ENCODE measurements around the gene NCL. TPM values are rescaled to one million over a fixed set of nuclear protein-coding genes. Genes with fewer than 3 reads are reported as not detected.

NCL gene
- total RNA-seq, 1 experiment from 2014 or later = 1,328 TPM

- no peaks in the 10 kb centered on the region for H3K27me3 ChIP-seq (replicated peaks; ENCODE audit: insufficient read depth, low read depth, low read length, poor library complexity)
- H3K4me1 ChIP-seq (ENCODE audit: insufficient read depth, low read length, poor library complexity, severe bottlenecking) = no peaks in the 10 kb centered on the region
- ChIA-PET POLR2A (ENCODE audit: low non-redundant PET) (no interaction called here), CTCF (no interaction called here)
- DNase-seq (ENCODE audit: low spot score) = no peak
- intact Hi-C loops (cut with micrococcal nuclease; ENCODE audit: unreplicated experiment) = no loop called here
- H3K36me3 ChIP-seq (ENCODE audit: insufficient read depth, low read length, poor library complexity, severe bottlenecking) = peaks cover 83% of the 10 kb centered on the region
- H3K4me3 ChIP-seq (ENCODE audit: low read depth, low read length, poor library complexity, severe bottlenecking) = no peak overlapping the region
- peak overlapping the region; percentile 3 for H3K27ac ChIP-seq (ENCODE audit: low read depth, low read length, poor library complexity, severe bottlenecking)
- TF ChIP-seq EZH2 (IDR thresholded peaks at IDR 0.05; ENCODE audit: borderline replicate concordance, low read depth, low read length, poor library complexity, severe bottlenecking) (no peak), CTCF (conservative IDR thresholded peaks at IDR 0.05; ENCODE audit: low read depth, low read length) (no peak)
- no peaks in the 10 kb centered on the region for H3K9me3 ChIP-seq (ENCODE audit: low read depth, low read length, poor library complexity, severe bottlenecking)
- BruUV-seq (replicated peaks) = no TSS peak
These were observed 9.1 kb downstream of the NCL start for GRCh38 chr2:231455222-231455621.

- BruUV-seq (replicated peaks) = no TSS peak
- no peaks in the 10 kb centered on the region for H3K4me1 ChIP-seq (ENCODE audit: insufficient read depth, low read length, poor library complexity, severe bottlenecking)
- intact Hi-C loops (cut with micrococcal nuclease; ENCODE audit: unreplicated experiment) = no loop called here
- no peaks in the 10 kb centered on the region for H3K27me3 ChIP-seq (replicated peaks; ENCODE audit: insufficient read depth, low read depth, low read length, poor library complexity)
- TF ChIP-seq CTCF (conservative IDR thresholded peaks at IDR 0.05; ENCODE audit: low read depth, low read length) (no peak), EZH2 (IDR thresholded peaks at IDR 0.05; ENCODE audit: borderline replicate concordance, low read depth, low read length, poor library complexity, severe bottlenecking) (no peak)
- no peak for DNase-seq (ENCODE audit: low spot score)
- no peaks in the 10 kb centered on the region for H3K9me3 ChIP-seq (ENCODE audit: low read depth, low read length, poor library complexity, severe bottlenecking)
- ChIA-PET POLR2A (ENCODE audit: low non-redundant PET) (no interaction called here), CTCF (interaction anchor here (0.7 kb wide), 1 partner anchor 605 kb away, joined by 4 read pairs; no protein-coding TSS in a partner anchor)
- no peak overlapping the region for H3K27ac ChIP-seq (ENCODE audit: low read depth, low read length, poor library complexity, severe bottlenecking)
- peaks cover 74% of the 10 kb centered on the region for H3K36me3 ChIP-seq (ENCODE audit: insufficient read depth, low read length, poor library complexity, severe bottlenecking)
- H3K4me3 ChIP-seq (ENCODE audit: low read depth, low read length, poor library complexity, severe bottlenecking) = no peak overlapping the region
These were observed 9.9 kb downstream of the NCL start for GRCh38 chr2:231454361-231454791.

GRCh38 chr2:231452799-231453508 lies 11.3 kb downstream of the NCL start:
- DNase-seq (ENCODE audit: low spot score) = no peak
- Histone ChIP-seq H3K27me3 (replicated peaks; ENCODE audit: insufficient read depth, low read depth, low read length, poor library complexity) (no peaks in the 10 kb centered on the region), H3K4me1 (ENCODE audit: insufficient read depth, low read length, poor library complexity, severe bottlenecking) (no peaks in the 10 kb centered on the region), H3K27ac (ENCODE audit: low read depth, low read length, poor library complexity, severe bottlenecking) (peak overlapping the region; percentile 10), H3K9me3 (ENCODE audit: low read depth, low read length, poor library complexity, severe bottlenecking) (no peaks in the 10 kb centered on the region), H3K4me3 (ENCODE audit: low read depth, low read length, poor library complexity, severe bottlenecking) (no peak overlapping the region), H3K36me3 (ENCODE audit: insufficient read depth, low read length, poor library complexity, severe bottlenecking) (peaks cover 60% of the 10 kb centered on the region)
- no peak for TF ChIP-seq EZH2 (IDR thresholded peaks at IDR 0.05; ENCODE audit: borderline replicate concordance, low read depth, low read length, poor library complexity, severe bottlenecking)
- TF ChIP-seq CTCF (conservative IDR thresholded peaks at IDR 0.05; ENCODE audit: low read depth, low read length) = no peak
- ChIA-PET CTCF (no interaction called here), POLR2A (ENCODE audit: low non-redundant PET) (interaction anchor here (0.6 to 0.9 kb wide), 2 partner anchors 13 to 18 kb away, joined by 3 read pairs; no protein-coding TSS in a partner anchor)
- no TSS peak for BruUV-seq (replicated peaks)
- intact Hi-C loops (cut with micrococcal nuclease; ENCODE audit: unreplicated experiment) = loop anchor here (2.0 kb wide), 1 partner anchor 226 kb away; no protein-coding TSS in a partner anchor

All from A673 (cell line).